ENCODE data around the gene RPS6KA3. TPM values are rescaled to one million over a fixed set of nuclear protein-coding genes. Genes with fewer than 3 reads are reported as not detected.

Gene RPS6KA3
- total and polyA plus RNA-seq, 12 donors = 6.2 to 41.9 (median 34.3) TPM

- Histone ChIP-seq H3K27me3 (no peaks in the 10 kb centered on the region), H3K4me3 (no peak overlapping the region), H3K36me3 (replicated peaks in 1 of 2) (no peaks in the 10 kb centered on the region), H3K27ac (no peak overlapping the region), H3K4me1 (replicated peaks in 1 of 2) (peaks cover 4 to 8% of the 10 kb centered on the region in 2 donors), H3K9me3 (replicated peaks in 1 of 3) (no peaks in the 10 kb centered on the region)
- TF ChIP-seq, protein P1, sequence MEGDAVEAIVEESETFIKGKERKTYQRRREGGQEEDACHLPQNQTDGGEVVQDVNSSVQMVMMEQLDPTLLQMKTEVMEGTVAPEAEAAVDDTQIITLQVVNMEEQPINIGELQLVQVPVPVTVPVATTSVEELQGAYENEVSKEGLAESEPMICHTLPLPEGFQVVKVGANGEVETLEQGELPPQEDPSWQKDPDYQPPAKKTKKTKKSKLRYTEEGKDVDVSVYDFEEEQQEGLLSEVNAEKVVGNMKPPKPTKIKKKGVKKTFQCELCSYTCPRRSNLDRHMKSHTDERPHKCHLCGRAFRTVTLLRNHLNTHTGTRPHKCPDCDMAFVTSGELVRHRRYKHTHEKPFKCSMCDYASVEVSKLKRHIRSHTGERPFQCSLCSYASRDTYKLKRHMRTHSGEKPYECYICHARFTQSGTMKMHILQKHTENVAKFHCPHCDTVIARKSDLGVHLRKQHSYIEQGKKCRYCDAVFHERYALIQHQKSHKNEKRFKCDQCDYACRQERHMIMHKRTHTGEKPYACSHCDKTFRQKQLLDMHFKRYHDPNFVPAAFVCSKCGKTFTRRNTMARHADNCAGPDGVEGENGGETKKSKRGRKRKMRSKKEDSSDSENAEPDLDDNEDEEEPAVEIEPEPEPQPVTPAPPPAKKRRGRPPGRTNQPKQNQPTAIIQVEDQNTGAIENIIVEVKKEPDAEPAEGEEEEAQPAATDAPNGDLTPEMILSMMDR (IDR thresholded peaks at IDR 0.05) = no peak
- TF ChIP-seq POLR2A (IDR thresholded peaks at IDR 0.05) = no peak
- WGBS, 4 donors = 71 to 83% (median 77%) methylated on average over 2 of the region's 2 CpGs
- DNase-seq = peak in 3 of 7 donors; percentile 7 to 52 (median 13)
- intact Hi-C loops (cut with DNase I) = no loop called here
Observed at GRCh38 chrX:20244931-20245330, 21.8 kb downstream of the RPS6KA3 start.

DNA sequence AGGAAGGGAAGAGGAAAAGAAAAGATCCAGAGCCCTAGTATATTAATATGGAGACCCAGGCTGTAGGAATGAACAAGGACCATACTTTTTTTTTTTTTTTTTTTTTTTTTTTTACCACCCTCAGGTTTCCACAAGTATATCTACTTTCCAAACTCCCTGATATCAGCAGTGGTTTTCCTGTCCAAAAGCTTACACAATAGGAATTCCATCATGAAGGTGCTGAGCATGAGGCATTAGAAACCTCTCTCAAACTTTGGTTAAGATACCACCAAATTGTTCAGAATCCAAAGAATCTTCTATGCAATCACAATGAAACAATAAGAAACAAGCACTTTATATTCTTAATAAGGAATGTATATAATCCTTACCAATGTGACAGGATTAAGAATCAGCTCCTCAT, 26.5 kb downstream of the RPS6KA3 start:
- intact Hi-C loops (cut with DNase I) = no loop called here

GRCh38 chrX:20237864-20238263, 28.8 kb downstream of the RPS6KA3 start:
- WGBS, 4 donors = 30 to 70% (median 45%) methylated on average over 1 of the region's 1 CpG
- no peak overlapping the region for H3K4me3 ChIP-seq
- intact Hi-C loops (cut with DNase I) = no loop called here
- TF ChIP-seq, protein P1 (IDR thresholded peaks at IDR 0.05) = no peak
- no peak for TF ChIP-seq POLR2A (IDR thresholded peaks at IDR 0.05)
- H3K27ac ChIP-seq = no peak overlapping the region
- H3K9me3 ChIP-seq (replicated peaks in 1 of 3) = no peaks in the 10 kb centered on the region
- H3K36me3 ChIP-seq (replicated peaks in 1 of 2) = no peaks in the 10 kb centered on the region
- DNase-seq = no peak
- H3K27me3 ChIP-seq = no peaks in the 10 kb centered on the region
- H3K4me1 ChIP-seq (replicated peaks in 1 of 2) = no peaks in the 10 kb centered on the region

More for the DNA sequence above, 26.5 kb downstream of the RPS6KA3 start:
- Histone ChIP-seq H3K4me3 (no peak overlapping the region), H3K36me3 (replicated peaks in 1 of 2) (no peaks in the 10 kb centered on the region), H3K27me3 (no peaks in the 10 kb centered on the region), H3K9me3 (replicated peaks in 1 of 3) (no peaks in the 10 kb centered on the region), H3K4me1 (replicated peaks in 1 of 2) (peaks cover 4 to 8% of the 10 kb centered on the region in 2 donors), H3K27ac (no peak overlapping the region)
- TF ChIP-seq, protein P1 (IDR thresholded peaks at IDR 0.05) = no peak
- no peak for TF ChIP-seq POLR2A (IDR thresholded peaks at IDR 0.05)
- DNase-seq = no peak

GRCh38 chrX:20235755-20236154, 31.0 kb downstream of the RPS6KA3 start:
- TF ChIP-seq POLR2A (IDR thresholded peaks at IDR 0.05) = no peak
- TF ChIP-seq, protein P1 (IDR thresholded peaks at IDR 0.05) = no peak
- no peak for DNase-seq
- intact Hi-C loops (cut with DNase I) = no loop called here
- Histone ChIP-seq H3K27me3 (no peaks in the 10 kb centered on the region), H3K27ac (no peak overlapping the region), H3K9me3 (replicated peaks in 1 of 3) (no peaks in the 10 kb centered on the region), H3K4me3 (no peak overlapping the region), H3K36me3 (replicated peaks in 1 of 2) (no peaks in the 10 kb centered on the region), H3K4me1 (replicated peaks in 1 of 2) (no peaks in the 10 kb centered on the region)
